Stimulated activated CD4-positive, alpha-beta T cell treated with anti-CD3 and anti-CD28 coated beads, Interleukin-2, amount 100 ng/mL, for 4 hours (primary cell): ENCODE results near the gene PLXNB3.
A peak's percentile ranks its signal among the peaks of the same experiment; 100 is the strongest.
"Not testable (repeated sequence)": the region's sequence is repeated elsewhere in the genome, so short reads cannot be mapped to it uniquely, and the experiment has no call there.

ENCODE experiments used
- DNase-seq: peaks from one replicate; pipeline ENCODE4 v3.0.0-alpha.2; 2020; ENCODE audit warnings: low read depth

Gene PLXNB3

DNA sequence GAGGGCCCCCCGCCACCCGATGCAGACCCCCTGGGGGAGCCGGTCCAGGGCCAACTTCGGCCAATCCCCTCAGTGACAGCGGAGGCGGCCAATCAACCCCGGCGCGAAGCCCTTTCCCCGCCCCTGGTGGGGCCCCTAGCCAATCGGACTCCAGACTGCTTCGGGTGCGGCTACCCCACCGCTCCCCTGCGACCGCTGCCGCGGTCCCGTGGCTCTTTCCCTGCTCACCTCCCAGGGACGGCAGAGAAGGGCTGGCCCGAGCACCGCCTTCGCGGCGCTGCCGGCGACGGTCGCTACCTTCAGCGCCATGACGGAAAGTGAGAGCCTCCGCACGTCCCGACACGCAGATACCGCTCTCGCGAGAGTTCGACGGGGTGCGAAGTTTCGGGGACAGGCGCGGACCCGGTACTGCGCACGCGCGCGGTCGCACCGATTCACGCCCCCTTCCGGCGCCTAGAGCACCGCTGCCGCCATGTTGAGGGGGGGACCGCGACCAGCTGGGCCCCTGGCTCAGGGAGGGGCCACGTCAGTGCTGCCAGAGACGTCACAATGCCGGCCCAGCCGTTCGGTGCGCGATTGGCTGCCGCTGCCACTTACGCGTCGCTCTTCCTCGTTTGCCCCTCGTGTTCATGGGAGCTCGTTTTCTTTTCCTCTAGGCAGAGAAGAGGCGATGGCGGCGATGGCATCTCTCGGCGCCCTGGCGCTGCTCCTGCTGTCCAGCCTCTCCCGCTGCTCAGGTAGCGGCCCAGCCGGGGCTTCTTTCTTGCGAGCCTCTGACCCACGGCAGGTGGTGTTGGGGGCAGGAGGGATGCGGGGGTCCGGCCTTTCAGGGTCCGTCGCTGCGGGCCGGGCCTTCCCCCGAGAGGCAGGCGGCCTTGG lies 30.2 kb downstream of the PLXNB3 start, which contains the start of the genes IDH3G and SSR4:
Gene IDH3G, minus strand, starts transcription at position 358 of the 879 bp plus-strand sequence. Its CDS starts 49 bp downstream, at position 309.
Gene SSR4, plus strand, starts transcription at position 651 of the 879 bp plus-strand sequence. Its CDS starts 20 bp downstream, at position 671.
- DNase-seq: peak; percentile 88

DNA sequence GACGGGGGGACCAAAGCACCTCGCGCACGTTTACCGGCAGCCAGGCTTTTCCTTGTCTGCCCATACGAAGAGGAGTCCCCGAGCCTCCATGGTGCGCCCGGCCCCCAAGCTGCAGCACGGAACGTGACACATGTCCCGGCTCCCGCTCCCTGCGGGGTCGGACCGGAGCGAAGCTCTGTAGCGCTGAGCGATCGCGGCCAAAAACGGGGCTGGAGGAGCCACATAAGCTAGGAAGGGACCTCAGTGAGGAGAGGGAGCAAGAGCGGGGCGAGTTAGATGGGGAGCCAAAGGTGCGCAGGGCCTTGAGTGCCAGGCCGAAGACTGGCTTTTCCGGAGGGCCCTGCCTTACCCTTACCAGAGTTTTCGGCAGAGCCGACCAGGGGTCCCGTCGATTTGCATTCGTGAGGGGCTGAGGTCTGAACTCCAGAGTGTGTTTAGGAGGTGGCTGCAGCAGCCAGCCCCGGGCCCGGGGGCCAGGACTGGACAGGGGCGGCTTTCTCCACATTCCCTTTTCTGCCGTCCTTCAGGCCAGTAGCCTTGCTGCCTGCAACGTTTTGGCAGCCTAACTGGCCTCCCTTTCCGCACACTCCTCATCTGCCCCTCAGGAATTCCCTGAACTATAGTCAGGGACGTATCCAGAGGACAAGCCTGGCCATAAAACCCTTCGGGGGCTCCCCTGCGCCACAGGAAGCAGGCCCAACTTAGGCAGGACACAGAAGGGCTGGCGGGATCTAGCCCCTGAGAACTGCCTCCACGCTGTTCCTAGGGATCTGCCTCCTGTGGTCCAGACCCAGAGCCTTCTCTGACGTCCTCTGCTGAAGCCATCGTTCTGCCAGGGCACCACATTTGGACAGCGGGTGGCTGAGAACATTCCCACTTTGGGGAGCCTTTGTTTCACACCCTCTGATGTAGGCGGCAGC lies 31.1 kb downstream of the PLXNB3 start:
- no peak for DNase-seq

DNA sequence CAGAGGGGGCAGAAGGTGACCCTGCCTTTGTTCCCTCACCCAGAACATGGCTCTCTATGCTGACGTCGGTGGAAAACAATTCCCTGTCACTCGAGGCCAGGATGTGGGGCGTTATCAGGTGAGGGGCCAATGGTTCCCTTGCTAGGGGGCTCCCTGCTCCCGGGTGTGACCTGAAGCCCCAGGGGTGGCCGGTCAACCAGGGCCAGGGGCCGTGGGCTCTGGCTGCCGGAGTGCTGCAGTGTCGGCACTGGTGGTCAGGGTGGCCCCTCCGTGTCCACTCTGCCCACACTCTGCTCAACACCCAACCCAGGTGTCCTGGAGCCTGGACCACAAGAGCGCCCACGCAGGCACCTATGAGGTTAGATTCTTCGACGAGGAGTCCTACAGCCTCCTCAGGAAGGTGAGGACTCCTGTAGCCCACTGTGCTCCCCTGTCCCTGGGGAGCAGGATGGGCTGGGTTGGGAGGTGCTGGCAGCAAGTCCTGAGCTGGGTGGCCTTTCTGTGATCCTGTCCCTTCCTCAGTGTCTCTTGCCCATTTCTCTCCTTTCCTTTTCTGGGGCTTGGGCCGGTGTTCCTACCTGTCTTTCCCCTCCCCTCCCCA lies 33.5 kb downstream of the PLXNB3 start:
- no peak for DNase-seq

DNA sequence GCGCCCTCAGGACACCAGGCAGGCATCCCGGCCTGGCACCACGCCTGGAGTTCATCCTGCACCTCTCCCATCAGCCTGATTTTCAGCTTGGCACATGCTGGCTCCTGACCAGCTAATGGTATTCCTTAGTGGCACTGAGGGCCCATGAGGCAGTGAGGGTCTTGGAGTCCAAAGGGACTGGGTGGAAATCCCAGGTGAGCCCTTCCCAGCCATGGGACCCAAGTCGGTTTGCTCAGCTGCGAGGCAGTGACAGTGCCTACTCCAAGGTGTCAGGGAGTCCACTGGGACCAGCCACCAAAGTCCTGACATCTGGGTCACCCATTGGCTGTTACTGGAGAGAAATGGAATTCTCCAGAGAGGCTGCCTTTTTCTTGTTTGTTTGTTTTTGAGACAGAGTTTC lies 35.3 kb downstream of the PLXNB3 start:
- no peak for DNase-seq

DNA sequence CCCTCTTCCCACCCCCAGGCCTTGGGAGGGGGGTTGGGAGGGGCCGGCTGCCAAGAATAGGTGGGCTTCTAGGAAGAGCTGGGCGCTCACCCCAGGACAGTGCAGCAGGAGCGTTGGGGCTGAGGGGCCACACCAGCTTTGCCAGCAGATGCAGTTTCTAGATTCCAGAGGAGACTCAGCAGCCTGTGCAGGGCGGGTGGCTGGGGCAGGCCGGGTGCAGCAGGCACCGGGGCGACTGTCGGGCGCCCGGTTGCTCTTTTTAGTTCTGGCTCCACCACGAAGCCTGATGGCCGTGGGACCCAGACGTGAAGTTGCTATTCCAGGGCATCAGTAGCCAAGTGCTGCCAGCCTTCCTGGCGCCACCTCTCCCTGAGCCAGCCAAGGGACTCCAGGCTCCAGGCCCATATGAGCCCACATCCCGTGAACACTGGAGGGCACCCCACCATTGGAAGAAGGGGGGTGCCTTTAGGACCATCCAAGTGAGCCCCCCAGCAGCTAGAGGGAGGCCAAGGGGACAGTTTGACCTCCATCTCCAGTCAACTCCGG lies 36.2 kb downstream of the PLXNB3 start:
- no peak for DNase-seq

DNA sequence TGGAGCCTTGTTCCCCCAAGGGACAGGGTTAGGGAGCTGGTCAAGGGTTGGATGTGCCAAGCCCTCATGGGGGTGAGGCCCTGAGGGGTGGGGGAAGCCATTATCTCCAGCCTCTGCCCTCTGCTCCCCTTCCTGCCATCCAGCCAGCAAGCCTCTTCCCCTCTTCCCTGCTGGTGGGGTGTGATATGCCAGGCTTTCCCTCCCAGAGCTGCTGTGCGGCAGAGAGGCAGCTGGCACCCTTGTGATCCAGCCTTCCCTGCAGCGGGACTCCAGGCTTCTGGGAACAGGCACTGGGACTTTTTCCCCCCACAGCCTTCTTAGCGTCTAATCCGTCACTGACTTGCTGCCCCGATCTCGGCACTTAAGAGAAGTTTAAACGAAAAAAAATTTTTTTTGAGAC lies 36.7 kb downstream of the PLXNB3 start:
- DNase-seq: no peak

DNA sequence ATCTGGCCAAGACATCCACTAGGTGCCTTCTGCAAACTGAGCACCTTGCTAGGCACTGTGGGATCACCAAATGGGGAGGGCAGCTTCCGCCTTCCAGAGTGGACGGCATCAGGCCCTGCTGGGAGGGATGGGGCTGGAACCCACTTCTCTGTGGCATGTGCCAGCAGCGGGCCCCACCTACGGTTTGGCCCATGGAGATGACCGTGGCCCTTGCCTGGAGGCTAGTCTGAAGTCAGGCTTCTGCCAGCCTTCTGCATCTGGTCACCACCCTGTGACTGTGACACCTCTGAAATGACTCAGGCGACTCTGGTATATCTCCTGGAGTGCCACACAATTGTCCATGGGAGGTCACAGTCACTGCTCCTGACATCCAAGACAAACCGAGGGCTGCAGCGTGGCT lies 37.6 kb downstream of the PLXNB3 start:
- DNase-seq: no peak

DNA sequence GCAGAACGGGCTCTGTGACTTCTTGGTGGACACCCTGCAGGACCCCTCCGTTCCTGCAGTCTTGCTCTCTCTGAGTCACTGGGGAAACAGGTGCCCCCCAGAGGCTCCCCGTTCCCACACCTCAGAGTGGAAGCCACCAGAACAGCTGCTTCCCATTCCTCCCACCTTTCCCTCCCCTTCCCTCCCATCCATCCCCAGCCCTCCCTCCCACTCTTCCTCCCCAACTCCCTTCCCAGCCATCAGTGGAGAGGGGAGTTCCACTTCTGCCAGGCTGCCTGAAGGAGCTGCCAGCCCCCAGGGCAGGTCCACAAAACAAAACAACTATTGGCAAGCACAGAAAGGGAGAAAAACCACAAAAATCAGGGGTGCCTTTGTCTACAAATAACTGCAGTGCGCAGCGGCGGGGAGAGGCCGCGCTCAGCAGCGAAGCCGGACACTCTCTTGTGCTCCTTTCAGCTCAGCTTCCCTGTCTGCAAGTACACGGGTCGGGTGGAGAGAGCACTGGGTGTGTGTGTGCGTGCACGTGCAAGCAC lies 38.5 kb downstream of the PLXNB3 start:
- DNase-seq: no peak

DNA sequence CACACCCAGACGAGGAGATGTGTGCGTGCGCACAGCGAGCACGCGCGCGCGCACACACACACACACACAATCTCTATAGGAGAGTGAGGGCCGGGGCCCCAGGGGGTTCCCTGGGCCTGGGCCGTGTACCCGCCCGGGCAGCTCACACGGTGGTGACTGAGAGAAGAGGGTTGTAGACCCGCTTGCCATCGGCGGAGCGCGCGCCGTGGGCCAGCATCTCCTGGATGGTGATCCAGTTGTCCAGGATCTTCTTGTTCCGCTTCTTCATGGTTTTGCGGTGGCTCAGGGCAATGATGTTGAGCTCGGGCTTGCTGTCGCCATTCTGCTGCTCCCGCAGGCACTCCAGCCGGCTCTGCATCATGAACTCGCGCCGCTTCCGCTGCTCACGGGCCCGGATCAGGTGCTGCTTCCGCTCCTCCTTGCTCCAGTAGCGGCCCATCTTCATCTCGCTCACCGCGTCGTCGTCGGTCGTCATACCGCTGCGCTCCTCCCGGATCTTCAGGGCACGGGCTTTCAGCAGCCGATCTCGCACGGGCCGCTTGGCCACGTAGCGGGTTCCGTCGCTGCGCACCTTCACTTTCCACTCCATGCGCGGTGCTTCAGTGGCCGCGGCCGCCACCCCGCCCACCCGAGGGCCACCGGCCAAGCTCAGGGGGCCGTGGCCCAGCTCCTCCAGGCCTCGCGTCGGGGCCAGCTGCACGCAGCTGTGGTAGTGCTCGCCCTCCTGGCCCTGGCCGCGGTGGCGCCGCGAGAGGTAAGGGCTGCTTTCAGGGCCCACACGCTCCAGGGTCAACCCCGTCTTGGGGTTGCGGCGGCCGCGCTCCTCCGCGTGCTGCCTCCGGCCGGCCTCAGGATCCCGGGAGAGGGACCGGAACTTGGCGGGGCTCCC lies 39.4 kb downstream of the PLXNB3 start:
- no peak for DNase-seq

DNA sequence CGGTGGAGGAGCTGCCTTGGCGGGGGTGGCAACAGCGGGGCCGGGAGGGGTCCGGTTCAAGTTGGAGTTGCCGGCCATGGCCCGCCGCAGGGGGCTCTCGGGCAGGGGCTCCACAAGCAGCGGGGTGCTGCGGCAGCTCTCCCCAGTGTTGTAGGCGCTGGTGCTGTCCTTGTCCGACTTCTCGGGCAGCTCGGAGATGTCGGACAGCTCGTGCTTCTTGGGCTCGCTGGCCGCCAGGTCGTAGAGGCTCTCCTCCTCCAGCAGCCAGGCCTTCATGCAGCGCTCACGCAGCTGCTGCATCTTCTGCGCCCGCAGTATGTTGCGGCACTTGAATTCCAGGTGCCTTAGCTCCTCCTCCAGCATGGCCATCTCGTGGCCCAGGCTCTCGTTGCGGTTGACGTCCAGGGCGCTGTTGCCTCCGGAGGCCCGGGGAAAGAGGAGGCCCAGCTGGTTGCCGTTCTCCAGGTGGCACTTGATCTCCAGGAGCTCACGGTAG lies 40.1 kb downstream of the PLXNB3 start:
- no peak for DNase-seq

DNA sequence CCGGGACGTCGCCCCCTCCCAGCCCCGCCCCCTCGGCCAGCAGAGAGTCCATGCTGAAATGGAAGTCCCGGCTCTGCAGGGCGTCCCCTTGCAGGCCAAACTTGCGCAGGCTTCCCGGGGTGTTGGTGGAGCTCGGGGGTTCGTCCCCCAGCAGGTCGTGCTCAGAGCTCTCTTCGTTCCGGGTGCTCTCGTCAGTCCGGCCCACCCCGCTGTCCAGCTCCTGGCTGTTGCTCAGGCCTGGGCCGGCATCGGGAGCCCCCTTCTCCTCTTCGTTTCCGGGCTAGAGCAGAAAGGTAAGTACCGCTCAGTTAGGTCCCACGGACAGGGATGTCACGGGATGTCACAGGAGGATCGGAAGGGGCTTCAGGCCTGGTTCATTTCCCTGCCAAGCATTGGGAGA lies 40.6 kb downstream of the PLXNB3 start:
- no peak for DNase-seq

DNA sequence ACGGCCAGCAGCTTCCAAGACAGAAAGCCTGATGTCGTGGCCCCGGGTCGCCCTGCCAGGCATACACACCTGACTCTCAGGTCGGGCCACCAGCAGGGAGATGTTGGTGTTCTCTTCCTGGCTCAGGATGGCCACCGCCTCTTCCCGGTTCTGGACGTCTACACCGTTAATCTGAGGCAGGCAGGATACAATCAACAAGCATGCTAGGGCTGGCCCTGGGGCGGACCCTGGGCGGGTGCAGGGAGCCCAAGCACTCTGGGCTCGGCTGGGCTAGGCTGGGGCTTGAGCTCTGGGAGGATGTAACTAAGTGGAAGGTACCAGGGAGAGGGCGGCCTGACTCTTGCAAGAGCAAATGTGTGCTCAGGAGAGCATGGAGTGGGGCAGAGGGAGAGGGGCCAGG lies 41.4 kb downstream of the PLXNB3 start:
- DNase-seq: no peak

DNA sequence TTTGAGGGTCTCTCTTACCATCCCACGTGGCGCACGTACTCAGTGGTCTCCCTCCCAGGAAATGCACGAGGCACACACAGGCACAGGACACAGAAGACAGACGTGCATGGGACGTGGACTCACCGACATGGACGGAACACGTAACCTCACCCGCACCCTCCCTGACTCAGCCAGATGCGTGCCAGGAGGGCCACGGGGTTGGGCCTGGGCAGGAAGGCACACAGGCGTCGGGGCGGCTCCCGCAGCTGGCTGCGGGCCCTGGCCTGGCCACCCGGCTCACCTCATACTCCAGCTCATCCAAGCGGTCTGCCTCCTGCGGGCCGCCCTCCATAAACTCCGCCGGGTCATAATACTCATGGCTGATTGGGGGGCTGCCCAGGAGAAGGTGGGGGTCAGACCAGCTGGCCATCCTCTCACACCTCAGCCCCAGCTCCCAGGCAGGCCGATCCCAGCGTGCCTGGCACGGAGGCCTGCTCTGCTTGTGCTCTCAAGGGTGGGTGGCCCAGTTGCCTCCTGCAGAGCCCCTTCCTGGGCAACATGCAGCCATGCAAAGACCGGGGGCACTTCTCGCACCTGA lies 43.0 kb downstream of the PLXNB3 start:
- DNase-seq: no peak

DNA sequence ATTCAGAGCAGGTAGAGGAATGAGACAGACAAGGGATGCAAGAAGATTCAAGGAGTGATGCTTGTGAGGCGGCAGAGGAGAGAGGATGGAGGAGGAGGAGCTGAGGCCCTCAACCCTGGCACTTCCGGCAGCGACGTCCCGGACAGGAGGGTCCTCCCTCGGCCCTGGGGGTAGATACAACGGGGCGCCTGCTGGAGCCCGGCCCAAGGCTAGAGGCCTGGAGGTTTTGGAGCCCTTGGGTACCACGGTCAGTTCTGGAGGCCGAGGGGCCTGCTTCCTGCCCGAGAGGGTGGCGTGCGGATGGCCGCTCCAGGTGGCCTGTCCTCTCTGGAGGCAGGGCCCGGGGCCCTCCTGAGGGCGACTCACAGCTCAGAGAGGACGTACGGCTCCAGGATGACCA lies 43.9 kb downstream of the PLXNB3 start:
- DNase-seq: no peak

DNA sequence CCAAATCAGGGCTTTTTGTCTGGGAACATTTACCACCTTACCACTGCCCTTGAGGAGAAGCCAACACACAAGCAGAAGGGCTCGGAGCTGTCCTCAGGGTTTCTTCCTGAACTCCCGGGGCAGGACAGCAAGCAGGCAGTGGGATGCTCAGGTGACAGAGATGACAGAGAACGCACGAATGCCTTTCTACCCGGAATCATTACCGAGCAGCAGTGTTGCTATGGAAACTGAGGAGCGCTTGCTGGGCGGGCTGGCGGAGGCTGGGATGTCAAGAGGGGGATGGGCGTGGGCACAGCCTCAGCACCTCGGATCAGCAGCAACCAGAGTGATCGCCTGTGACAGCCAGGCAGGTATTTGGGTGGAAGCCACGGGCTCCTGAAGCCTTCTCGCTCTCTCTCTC lies 48.2 kb downstream of the PLXNB3 start:
- DNase-seq: no peak

DNA sequence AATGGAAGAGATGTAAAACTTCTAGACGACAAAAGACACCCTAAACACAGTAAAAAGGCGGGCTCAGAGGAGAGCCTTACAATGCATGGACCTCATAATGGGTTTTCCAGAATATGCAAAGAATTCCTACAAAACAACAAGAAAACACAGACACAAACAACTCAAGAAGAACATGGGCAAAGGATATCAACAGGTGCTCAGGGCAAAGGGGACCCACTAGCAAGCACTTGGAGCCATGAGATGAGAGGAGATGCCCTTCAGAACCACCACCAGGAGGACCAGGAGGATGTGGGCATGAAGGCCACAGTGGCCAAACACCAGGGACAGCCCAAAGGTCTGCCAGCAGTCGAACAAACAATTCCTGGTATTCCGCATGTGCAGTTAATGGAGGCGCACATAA lies 49.1 kb downstream of the PLXNB3 start:
- no peak for DNase-seq

DNA sequence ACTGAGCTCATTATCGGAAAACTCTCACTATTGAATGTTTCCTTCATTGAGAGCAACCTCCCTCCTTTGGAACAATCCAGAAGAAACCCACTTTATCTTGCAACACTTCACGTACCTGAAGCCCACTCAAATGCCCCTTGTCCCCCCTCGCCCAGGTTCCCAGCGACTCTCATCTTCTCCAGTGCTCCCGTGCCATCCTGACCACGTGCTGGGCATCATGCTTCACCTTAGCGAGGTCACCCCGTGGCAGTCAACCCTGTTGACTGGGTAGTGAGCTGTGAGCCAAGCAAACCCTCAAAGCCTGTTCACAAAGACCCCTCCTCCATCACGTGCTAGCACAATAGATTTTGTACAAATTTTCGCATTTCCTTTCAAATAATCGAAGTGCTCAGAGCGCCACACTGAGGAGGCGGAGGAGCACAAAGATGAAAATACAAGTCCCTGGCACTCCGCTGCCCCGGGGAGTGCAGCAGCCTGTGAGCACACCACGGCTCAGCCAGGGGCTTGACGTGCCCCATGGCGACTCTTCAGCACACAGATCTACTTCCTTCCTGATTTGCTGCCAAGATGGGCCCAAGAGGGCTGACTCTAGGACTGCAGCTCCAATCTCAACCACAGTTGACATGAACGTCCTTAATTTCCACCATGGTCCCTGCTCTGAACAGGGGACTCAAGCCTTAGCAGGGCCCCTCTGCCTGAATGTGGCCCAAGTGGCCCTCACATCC lies 50.7 kb downstream of the PLXNB3 start:
- DNase-seq: no peak

DNA sequence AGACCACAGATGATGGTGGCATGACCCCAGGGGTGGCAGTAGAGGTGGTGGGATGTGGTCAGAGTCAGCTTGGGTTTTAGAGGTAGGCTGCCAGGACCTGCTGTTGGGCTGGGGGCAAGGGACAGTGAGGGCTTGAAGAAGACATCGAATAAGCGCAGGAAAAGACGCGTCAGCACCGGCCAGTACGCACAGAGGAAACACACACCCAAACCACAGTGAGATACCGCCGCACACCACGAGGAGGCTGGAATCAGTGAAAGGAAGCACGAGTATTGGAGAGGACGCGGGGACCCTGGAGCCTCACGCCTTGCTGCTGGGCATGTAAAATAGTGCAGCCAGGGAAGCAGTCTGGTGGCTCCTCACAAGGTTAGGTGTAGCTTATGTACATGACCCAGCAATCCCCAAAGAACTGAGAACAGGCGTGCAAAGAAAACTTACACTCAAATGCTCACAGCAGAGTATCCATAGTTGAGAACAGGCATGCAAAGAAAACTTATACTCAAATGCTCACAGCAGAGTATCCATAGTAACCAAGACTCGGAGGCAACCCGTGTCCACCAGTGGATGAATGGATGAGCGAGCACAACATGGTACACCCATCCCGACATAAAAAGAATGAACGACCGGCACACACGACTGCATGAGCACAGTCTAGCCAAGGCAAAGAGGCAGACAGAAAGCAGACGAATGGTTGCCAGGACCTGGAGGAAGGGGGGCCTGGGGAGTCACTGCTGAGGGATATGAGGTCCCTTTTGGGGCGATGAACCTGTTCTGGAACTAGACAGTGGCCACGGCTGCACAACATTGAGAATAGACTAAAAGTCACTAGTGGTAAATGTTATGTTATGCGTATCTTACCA lies 53.0 kb downstream of the PLXNB3 start:
- no peak for DNase-seq

DNA sequence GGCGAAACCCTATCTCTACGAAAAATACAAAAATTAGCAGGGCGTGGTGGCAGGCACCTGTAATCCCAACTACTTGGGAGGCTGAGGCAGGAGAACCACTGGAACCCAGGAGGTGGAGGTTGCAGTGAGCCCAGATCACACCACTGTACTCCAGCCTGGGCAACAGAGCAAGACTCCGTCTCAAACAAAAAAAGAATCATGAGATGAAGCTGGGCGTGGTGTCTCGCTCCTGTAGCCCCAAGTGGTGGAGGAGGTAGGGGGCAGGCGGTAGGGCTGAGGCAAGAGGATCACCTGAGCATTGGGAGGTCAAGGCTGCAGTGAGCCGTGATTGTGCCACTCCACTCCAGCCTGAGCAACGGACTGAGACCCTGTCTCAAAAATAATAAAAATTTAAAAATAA lies 54.0 kb downstream of the PLXNB3 start:
- DNase-seq: not testable (repeated sequence)
